Keratinocyte (primary cell): ENCODE data around the gene RNF38.
"Not testable (repeated sequence)": the region's sequence is repeated elsewhere in the genome, so short reads cannot be mapped to it uniquely, and the experiment has no call there.

Experiments used
- EZH2 ChIP-seq: IDR thresholded peaks from one replicate; pipeline ENCODE4 v1.6.1; 2012; ENCODE audit warnings: inconsistent platforms, mild to moderate bottlenecking, low read length, moderate library complexity
- TF ChIP-seq, protein P1 (sequence below), 3 experiments: IDR thresholded peaks in 1 of 3; conservative IDR thresholded peaks in 1 of 3; optimal IDR thresholded peaks in 1 of 3; 2 replicates in 2 of 3; 3 replicates in 1 of 3; pipeline versions ENCODE3 to v1.5.1; 2011; ENCODE audit warnings: low read length in 3 of 3, mild to moderate bottlenecking in 3 of 3, moderate library complexity in 2 of 3, control low read depth in 1 of 3, inconsistent platforms in 1 of 3; ENCODE audit not compliant: insufficient read depth in 2 of 3; ENCODE audit errors: extremely low read depth in 1 of 3

DNA sequence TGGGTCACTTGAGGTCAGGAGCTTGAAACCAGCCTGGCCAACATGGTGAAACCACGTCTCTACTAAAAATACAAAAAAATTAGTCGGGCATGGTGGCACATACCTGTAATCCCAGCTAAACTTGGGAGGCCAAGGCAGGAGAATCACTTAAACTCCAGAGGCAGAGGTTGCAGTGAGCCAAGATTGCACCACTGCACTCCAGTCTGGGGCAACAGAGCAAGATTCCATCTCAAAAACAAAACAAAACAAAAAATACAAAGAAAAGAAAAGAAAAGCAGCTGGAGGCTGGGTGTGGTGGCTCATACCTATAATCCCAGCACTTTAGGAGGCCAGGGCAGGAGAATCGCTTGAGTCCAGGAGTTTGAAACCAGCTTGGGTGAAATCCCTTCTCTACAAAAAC is 105.1 kb downstream of the RNF38 start:
- not testable (repeated sequence) for TF ChIP-seq EZH2
- TF ChIP-seq, protein P1, sequence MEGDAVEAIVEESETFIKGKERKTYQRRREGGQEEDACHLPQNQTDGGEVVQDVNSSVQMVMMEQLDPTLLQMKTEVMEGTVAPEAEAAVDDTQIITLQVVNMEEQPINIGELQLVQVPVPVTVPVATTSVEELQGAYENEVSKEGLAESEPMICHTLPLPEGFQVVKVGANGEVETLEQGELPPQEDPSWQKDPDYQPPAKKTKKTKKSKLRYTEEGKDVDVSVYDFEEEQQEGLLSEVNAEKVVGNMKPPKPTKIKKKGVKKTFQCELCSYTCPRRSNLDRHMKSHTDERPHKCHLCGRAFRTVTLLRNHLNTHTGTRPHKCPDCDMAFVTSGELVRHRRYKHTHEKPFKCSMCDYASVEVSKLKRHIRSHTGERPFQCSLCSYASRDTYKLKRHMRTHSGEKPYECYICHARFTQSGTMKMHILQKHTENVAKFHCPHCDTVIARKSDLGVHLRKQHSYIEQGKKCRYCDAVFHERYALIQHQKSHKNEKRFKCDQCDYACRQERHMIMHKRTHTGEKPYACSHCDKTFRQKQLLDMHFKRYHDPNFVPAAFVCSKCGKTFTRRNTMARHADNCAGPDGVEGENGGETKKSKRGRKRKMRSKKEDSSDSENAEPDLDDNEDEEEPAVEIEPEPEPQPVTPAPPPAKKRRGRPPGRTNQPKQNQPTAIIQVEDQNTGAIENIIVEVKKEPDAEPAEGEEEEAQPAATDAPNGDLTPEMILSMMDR (optimal IDR thresholded peaks at IDR 0.05 in 1 of 3, IDR thresholded peaks at IDR 0.05 in 1 of 3, conservative IDR thresholded peaks at IDR 0.05 in 1 of 3; ENCODE audit: extremely low read depth in 1 of 3, insufficient read depth in 2 of 3, low read length in 3 of 3): not testable (repeated sequence)
